Measurements from ENCODE around the gene NCAM1.
"Not testable (repeated sequence)": the region's sequence is repeated elsewhere in the genome, so short reads cannot be mapped to it uniquely, and the experiment has no call there.

Gene NCAM1

DNA sequence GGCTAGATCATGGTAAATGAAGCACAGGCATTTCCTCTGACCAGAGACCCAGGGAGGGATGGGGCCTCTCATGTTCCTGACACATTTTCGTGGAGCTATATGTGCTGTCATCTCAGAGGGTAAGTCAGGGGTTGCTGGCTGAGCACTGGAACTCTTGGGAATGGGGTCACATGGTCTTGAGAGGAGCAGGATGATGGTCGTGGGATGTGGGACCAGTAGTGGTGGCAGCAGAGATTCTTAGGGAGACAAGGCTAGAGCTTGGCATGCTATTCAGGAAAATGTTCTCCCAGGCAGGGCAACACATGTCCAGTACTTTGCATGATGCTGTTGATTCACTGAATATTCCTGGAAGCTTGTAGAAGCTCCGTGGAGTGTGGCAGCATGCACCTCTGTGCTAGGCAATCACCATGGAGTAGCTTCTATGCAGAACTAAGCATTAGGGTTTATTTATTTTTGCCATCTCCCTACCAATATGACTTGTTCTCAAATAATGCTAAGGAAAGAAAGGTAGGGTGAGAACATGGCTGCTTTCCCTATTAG is 321.7 kb downstream of the NCAM1 start:
- no peak for DNase-seq

DNA sequence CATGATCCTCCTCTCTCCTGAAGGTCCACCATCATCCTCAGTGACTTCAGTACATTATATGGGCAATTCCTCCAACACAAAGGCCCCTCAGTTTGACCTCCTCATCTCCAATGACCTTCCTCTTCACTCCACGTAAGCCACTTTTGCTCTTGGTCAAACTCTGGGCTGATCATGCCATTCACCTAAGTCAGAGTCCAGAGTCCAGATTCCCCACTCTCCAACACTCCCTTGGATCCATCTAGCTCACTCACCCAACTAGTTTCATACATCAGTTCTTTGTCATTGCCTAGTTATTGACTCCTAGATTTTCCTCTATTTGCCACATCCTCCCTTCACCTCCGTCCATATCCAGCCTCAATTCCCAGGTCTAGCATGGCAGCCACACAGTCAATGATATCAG is 322.7 kb downstream of the NCAM1 start:
- DNase-seq, result no peak

DNA sequence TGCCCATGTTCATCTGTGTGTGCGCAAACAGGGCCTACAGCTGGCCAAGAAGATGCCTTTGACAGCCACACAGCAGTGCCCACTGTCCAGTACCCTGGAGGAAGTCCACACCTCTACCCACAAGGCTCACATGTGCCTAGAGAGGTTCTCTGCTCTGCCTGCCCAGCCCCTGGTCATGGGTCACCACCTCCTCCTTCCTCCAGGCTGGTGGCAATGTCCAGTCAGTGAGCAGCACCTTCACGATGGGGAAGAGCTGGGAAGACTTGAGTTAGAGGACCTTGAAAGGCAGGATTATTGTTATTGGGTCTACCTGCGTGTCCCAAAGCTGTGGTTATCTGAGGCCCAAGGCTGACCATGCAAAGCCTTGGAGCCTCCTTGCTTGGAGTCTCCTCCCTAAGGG is 324.8 kb downstream of the NCAM1 start:
- no peak for DNase-seq

DNA sequence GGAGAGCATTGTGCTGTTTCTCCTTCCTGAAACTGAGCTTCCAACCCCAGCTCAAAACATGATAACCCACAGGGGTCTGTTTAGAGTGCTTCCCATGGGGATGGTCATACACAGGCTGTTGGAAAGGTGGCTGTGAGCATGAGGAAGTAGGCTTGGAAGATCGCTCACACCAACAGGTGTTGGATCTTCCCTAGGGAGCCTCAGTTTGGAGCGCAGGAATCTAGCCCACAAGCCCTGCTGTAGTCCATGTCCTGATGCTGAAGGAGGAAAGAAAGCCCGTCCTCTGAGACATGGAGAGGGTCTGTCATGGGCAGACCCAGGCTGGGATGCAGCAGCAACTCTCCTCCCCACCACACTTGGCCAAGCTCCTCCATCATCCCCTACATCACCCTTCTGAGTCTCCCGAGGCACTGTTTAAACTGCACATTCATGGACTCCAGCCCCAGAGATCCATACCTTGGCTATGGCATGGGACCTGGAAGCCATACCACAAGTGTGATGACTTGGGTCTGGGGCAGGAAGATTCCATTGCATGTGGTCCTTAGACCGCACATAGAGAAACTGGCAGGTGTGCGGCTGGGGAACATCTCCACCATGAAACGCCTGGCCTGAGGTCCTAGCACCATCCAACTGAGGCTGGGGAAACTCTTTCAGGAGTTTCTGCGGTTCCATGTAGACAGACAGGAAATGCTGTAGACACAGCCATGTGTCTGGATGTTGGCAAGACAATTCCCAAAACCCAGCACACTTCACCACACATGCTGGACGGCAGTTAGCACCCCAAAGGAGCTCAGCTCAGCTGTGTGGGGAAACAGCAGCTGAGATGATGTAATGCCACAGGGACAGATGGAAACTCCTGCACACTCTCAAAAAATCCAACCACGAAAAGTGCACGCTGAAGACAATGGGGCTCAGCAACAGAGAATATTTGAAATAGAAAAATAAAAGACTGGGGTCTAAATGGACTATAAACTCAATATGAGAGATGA is 325.6 kb downstream of the NCAM1 start:
- no peak for DNase-seq

DNA sequence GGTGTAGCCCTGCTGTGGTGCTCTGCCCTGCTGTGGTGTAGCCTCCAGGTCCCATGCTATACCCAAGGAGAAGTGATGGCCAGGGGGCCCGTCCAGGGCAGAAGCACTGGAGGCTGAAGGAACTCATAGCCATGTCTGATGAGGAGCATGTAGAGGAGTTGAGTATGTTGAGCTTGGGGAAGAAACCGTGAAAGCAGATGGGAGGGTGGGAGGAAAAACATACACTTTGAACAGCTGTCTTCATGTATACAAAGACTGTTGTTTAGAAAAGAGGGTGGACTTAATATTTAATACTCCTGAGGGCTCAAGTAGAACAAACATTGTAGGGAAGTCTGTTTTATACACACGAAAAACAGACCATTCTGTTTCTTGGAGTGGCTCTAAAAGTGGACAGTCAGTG is 326.6 kb downstream of the NCAM1 start:
- no peak for DNase-seq

DNA sequence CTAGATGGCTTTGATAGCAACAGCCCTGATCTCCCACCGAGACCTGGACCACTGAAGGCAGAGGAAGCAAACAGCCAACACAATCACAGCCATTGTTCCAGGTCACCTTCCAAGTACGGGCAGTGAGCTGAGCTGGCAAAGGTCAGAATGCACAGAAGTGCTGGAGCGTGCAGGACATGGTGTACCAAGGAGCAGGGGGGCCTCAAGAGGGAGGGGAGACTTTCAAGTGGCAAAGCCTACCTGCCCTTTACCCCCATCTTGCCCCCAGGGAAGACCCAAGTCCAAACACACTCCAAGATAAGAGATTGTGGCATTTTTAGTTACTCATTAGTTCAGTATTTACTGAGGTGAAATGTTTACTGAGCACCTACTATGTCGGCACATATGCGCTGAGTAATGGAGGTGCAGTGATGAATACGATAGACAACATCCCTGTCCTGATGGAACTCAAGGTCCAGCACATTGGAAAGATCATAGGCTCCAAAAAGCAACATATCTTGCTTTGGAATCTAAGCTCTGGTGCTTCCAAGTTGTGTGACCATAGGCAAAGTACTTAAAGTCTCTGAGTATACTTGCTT is 327.2 kb downstream of the NCAM1 start:
- no peak for DNase-seq

DNA sequence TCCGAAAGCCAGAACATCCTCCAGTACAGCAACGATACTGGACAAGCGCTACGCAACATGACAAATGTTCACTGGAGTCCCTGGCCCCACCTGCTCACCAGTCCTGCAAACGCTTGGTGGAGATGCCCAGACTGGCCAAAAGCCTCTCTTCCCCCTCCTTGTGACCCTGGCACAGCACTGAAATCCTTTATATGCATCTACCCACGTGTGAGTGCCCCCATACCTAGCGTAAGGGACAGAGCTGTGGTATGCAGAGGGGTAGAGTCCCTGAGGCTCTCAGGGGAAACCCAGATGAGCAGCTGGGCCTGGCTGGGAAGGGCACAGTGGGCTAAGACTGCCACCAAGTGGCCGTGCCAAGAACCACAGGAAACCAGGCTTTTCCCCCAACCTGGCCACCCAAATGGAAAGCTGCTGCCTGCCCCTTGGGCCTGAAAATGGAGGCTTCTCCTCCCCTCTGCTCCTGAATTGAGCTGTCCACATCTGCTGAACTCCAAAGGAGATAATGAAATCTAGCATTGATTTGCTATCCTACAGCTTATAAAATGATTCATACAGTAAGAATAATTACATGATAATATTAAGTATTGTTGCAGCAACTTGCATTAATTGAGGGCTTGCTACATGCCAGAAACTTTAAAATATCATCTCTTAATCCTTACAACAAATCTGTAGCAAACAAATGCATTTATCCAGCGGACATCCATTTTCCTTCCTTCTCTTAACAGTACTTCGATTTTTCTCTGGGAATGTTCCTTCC is 328.4 kb downstream of the NCAM1 start:
- DNase-seq, result peak; percentile 65

DNA sequence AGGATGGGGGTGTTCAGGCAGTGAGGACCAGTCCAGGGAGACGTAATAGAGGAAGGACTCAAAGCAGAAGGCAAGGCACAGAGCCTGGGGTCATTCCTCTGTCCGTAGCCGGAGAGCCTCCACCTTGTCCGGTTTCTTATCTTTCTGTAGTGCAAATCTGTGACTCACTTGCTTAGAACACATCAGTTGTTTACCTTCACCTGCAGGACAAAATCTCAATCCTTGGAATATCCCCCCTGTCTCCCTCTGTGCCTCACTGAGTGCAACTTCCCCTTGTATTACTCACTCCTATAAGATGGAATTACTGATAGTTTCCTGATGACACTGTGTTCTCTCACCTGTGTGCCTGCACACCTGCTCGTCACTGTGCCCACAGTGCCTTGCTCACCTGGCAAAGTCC is 332.7 kb downstream of the NCAM1 start:
- no peak for DNase-seq

DNA sequence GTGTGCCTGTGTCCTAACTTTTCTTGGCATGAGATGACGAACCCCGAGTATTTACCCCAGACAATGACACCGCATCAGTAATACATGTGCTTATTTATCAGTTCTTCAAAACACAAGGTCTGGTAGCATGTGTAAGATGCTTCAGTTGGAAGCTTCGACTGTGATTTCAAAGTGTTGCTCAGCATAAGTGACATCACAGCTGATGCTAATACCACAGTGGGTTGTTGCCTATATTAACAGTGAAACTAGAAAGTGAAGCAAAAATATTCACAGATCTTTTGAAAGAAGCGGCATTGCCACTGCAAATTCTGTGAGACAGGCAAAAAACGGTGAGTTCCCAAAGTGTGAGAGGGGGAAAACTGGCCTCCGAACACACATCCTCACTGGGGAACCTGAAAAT is 334.8 kb downstream of the NCAM1 start:
- DNase-seq, result no peak

DNA sequence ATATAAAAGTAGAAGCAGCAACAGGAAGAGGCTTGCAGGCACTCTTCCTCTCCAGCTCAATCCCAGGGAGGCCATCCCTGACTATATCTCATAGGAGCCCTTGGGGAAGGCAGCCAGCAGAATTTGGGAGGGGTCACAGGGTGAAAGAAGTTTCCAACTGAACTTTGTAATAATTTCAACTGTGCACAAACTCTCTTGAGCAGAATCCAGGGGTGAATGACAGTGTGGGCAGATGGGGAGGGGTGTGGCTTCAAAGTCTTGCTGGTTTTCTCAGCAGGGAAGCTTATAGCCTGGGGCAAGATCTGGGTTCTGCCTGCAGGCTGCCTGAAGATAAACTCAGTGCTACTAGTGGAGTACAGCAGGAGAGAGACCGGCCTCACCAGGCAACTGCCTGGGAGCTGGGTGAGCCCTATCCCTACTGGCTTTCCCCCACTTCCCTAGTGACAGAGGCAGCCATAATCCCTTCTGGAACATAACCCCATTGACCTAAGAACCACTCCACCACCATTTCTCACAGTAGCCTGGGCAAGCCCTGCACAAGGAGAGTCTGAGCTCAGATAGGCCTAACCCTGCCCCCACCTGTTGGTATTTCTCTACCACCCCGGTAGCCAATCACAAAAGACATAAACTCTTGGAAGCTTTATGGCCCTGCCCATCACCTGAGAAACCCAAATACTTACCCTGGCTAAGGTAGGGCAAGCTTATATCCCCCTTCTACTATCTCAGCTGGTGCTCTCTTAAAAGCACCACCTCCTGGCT is 335.4 kb downstream of the NCAM1 start:
- DNase-seq, result peak; percentile 92

DNA sequence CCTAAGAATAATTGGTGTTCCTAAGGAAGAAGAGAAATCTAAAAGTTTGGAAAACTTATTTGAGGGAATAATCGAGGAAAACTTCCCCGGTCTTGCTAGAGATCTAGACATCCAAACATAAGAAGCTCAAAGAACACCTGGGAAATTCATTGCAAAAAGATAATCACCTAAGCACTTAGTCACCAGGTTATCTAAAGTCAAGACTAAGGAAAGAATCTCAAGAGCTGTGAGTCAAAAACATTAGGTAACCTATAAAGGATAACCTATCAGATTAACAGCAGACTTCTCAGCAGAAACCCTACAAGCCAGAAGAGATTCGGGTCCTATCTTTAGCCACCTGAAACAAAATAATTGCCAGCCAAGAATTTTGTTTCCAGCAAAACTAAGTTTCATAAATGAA is 337.3 kb downstream of the NCAM1 start:
- not testable (repeated sequence) for DNase-seq

DNA sequence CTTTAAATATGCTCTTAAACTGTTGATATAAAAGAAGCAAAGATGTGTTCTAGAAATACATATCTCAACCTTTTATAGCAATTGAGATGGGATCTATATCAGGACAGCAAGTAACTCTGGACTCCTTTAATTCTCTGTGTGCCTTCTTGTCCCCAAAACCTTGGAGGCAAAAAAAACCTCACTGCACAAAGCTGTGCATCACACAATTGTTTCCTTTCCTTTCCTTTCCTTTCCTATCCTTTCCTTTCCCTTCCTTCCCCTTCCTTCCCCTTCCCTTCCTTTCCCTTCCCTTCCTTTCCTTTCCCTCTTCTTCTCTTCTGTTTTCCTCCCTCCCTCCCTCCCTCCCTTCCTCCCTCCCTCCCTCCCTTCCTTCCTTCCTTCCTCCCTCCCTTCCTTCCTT is 343.7 kb downstream of the NCAM1 start:
- no peak for DNase-seq

DNA sequence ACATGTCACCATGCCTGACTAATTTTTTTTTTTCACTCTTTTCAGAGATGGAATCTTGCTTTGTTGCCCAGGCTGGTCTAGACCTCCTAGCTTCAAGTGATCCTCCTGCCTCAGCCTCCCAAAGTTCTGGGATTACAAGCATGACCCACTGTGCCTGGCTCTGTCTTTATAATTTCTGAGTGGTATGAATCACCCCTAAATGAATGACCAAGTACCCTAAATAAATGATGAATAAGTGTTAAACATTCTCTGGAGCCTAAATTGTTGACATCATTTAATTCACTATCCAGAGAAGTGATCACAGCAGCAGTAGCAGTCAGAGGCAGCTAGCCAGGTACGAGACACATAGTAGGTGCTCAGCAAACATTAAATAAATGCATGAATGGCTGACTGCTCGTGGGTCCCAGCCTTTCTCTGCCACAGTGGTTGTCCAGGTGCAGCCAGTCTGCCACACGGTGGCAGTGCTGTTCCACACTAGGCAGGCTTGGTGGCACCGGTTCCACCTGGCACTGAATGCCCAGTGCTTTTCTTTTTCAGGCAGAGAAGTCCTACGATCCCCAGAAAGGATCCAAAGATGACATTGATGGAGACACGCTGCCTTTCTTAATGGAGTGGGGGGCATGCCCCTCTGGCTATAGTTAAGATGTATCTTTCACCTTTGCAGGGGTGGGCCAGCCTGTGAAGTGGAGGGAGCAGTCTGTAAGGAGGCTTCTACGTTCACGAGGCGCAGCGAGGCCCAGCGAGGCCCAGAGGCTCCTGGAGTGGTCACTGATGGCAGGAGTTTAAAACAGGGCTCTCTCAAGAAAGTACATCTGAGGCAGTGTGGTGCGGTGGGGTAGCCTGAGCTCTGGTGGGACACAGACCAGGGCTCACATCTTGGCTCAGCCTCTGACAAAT is 344.5 kb downstream of the NCAM1 start:
- DNase-seq, result peak; percentile 75

DNA sequence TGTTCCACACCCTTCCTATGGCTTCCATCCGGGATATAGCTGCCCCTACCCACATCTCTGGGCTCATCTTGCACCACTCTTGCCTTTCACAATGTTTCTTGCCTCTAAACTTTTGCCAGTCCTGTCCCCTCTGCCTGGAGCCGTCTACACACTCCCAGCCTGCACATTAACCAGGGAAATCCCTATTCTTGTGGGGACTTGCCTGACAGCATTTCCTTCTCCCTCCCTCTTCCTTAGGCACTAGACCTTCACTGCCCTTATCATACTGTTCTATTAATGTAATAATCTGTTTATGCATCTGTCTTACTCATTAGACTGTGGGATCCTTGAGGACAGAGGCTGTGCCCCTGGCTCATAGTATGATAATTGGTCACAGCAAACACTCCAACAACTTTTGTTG is 347.4 kb downstream of the NCAM1 start:
- DNase-seq, result no peak

DNA sequence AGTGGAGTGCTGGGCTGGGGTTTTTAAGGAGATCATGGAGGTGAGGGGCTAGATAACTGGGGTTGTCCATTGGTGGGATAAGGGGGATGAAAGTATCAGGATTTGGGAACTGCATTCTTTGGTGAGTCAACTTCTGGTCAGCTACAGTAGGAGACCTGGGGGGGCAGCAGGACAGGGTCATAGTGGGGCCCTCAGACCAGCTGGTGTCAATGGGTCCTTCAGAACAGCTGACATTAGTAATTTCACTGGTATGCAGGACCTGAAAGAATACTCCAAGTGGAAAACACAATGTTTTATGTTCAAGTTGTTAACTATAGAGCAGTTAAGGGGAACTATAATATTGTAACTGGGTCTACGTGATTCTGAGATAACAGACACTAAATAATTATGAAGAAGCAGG is 350.3 kb downstream of the NCAM1 start:
- DNase-seq, result no peak

DNA sequence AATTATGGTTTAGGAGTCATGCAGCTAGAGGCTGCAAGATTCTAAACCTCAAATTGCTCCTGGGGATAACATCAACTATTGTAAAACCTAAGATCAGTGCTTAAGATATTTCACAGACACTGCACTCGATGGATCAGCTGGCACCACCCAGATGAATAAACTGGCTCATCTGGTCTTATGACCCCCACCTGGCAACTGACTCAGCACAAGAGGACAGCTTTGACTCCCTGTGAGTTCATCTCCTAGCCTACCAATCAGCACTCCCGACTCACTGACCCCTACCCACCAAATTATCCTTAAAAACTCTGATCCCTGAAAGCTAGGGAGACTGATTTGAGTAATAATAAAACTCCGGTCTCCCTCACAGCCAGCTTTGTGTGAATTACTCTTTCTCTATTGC is 352.4 kb downstream of the NCAM1 start:
- DNase-seq, result no peak

DNA sequence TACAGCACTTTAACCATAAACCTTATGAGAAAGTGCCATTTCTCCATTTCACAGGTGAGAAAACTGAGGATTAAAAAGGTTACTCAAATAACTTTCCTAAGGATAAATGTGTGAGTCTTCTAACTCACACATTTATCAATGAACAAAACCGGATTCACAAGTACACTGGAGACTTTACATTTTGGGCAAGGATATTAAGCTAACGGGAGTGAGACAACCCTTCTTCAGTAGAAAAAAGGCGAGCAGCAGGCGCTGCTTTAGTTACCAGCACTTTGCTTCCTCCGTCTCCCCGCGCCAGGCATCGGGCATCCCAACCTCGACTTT is 352.8 kb downstream of the NCAM1 start:
- no peak for DNase-seq

DNA sequence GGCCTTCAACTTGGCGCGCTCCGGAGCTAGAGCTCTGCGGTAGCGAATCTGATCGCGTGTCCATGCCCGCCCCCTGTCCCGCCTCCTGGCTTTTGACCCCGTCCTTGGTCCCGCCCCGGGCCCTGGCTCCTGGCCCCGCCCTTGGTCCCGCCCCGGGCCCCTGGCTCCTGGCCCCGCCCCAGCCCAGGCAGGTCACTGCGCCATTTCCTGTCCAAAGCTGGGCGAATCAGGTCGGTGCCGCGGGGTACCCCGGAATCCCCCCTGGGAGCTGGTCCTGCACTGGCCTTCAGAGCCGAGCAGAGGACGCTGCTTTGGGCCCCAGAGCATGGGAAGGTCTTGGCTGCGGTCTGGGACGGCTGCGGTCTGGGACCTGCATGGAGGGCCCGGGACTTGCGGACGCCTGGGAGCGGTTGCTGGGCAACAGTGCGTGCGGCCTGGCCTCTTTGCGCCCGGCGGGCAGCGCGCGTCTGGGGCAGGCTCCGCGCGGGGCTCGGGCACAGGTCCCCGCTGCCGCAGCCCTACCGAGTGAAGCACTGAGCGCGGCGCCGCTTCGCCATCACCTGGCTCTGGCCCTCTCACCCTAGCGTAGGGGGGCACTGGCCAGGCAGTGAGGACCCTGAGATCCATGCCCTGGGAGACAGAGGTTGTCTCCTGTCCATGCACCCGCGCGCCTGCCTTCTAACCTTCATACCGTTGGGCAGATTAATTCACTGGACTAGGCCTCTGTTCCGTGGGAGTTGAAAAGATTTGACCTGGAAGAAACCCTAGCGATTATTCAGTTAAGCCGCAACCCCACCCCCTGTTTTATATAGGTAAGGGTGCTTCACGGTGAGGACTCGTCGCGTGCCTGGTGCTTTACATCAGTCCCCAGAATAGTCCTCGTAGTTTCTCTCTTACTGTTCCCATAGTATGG is 353.4 kb downstream of the NCAM1 start, which contains the start of gene TTC12:
TTC12 (plus strand) TSS at position 195 of the 913 bp plus-strand sequence. CDS start 1,675 bp downstream, outside the sequence.
- peak; percentile 92 for DNase-seq

DNA sequence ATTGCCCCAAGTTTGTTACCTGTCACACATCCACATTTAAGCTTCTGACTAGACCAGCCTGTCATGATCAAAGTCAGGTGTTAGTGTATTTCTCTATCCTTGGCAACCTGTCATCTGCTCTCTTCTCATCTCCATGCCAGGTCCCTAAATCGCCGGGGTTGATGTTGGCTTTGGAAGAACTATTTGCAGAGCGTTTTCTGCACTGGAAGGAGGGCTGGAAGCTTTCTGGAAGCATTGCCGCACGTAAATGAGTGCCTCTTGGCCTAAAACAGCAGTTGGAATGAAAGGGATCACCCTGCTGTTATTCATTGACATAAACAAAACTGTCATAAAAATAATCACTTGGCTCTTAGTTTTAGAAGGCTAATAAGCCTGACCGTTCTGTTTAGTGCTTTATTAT is 354.6 kb downstream of the NCAM1 start:
- DNase-seq, result no peak

DNA sequence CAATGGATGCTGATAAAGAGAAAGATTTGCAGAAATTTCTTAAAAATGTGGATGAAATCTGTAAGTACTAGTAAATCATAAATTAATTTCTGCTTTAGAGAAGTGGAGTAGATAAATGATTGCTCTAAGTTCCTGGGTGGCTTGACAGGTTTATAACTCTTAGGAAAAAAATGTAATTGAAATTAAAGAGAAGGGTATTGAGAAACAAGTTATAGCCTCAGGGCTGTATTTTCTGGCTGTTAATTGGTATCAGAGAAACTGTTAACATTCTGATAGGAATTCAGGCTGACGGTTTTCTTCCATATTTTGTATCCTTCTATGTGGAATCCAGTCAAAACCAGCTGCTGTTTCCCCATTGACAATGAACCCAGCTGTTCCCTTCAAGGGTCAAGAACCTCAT is 355.0 kb downstream of the NCAM1 start:
- no peak for DNase-seq
